Measurements from ENCODE around the gene P3H4.
A peak's percentile ranks its signal among the peaks of the same experiment; 100 is the strongest.

P3H4 gene

DNA sequence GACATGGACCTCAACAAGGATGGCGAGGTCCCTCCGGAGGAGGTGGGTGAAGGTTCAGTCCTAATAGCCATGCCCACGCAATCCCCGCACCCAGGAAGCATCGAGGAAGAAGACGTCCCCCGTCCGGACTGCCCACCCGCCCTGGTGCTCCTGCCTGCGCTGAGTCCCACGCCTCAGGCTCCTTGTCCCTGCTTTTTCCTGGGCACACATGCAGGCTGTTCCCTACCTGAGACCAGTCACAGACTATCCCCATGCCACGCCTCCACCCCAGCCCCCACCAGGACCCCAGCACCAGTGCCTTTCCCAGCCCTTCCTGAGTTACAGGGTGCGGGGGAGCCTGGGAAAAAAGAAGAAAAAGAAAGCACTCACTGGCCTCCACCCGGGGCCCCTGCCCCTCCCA is 10.0 kb upstream of the P3H4 start:
- DNase-seq (ENCODE audit: low spot score), result no peak

DNA sequence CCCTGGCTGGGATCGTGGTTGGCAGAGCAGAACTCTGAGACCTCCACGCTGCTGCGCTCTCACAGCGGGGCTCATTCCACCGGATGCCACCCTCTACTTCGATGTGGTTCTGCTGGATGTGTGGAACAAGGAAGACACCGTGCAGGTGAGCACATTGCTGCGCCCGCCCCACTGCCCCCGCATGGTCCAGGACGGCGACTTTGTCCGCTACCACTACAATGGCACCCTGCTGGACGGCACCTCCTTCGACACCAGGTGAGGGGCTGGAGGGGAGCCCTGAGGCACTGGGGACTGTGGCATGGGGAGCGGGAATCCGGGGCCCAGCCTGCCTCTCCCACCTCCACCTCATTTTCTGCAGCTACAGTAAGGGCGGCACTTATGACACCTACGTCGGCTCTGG is 6.3 kb upstream of the P3H4 start:
- no peak for DNase-seq (ENCODE audit: low spot score)

DNA sequence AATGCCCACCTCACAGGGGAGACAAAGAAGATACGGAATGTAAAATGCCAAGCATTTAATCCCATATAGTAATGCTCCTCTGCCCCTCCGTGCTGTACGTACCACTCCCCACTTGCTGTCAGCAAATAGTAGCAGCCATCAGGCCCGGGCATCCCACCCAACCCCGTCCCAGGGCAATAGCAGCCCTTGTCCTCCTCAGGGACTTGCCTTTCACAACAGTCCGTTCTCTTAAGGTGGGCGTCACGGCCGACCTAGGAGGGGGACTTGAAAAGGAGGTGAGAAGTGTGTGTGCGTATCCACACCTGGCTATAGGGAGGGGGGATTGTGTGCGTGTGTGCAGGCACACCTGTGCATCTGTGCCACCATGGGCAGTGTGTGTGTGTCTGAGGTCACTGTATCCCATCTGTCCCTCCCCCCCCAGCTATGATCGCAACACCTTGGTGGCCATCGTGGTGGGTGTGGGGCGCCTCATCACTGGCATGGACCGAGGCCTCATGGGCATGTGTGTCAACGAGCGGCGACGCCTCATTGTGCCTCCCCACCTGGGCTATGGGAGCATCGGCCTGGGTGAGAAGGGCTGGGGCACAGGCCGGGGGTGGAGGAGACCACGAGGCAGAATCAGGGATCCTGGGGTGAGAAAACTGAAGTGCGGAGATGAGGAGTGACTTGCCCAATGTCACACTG is 5.0 kb upstream of the P3H4 start:
- DNase-seq (ENCODE audit: low spot score), result no peak

DNA sequence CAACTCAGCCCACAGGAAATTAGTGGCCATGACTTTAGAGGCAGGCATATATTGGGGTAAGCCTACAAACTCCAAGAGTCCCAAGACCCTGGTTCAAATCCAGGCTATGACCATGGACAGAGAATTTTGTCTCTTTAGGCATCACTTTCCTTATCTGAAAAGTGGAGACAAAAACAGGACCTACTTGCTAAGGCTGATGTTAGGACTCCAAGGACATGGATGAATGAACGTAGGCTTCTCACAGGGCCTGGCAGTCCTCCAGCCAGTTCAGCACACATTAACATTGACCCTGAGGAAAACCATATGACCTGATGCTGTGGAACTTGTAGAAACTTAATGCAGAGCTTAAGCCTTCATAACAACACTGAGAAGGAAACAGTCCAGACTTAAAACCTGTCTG is 2.4 kb upstream of the P3H4 start:
- DNase-seq (ENCODE audit: low spot score), result no peak

DNA sequence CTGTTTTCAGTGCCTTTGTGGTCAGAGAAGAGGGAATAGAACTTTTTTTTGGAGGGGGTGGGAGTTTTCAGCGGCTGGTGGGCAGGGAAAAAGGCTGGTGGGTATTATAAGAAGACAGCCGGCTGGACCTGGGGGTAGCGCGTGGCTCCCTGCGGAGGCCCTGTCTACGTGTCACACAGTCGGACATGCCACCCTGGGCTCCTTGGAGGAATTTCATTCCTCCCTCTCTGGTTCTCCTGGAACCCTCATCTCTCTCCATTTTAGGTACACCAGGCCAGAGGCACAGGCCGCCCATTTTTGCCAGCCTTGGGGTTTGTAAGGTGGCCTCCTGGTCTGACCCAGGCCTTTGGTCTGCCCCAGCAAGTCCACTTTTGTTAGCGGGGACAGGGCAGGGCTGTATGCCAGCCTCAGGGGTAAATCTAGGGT is 2.0 kb upstream of the P3H4 start:
- no peak for DNase-seq (ENCODE audit: low spot score)

- DNase-seq (ENCODE audit: low spot score), result peak; percentile 42
Observed at GRCh38 chr17:41813152-41813680, 1.5 kb upstream of the P3H4 start.

GRCh38 chr17:41812381-41813151 is 817 bp upstream of the P3H4 start, which contains the start of gene FKBP10:
Gene FKBP10, plus strand, starts transcription at chr17:41813004. Its CDS starts 31 bp downstream, at chr17:41813035.
- DNase-seq (ENCODE audit: low spot score), result peak; percentile 97

DNA sequence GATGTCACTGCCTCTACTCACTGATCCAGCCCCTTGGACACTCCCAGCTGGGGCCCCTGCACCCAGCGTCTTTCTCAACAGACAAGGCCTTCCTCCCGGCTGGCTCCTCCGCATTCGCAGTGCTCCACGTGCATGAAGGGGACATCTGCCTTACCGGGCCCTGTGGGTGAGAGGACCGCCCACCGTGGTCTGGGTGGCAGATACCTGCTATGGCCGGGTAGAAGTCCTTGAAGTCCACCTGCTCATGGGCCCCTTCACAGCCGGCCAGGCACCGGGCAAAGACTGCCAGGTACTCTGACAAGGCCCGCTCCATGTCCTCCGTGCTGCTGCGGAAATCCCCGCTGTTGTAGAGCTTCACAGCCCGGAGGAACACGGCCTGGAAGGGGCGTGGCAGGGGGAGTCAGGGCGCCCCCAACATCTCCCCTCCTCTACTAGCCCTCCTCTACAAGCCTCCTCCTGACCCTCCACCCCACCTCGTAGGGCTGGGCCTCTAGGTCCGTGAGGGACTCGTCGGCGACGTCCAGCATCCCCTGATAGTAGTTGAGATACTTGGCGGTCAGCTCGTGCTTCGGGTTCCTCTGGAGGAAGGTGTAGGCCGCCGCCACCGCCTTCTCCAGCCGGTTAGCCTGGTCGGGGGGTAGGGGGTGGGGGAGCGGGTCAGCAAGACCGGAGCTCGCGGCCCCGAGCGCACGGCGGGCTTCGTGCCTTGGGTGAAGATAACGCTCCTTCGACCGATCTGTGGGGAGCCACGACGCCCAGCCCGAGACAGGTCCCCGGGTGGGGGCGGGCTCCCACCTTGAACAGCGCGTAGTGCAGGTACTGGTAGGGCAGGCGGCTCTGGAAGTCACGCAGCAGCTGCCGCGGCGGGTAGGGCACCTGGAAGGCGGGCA is 845 bp downstream of the P3H4 start:
- peak; percentile 31 for DNase-seq (ENCODE audit: low spot score)

DNA sequence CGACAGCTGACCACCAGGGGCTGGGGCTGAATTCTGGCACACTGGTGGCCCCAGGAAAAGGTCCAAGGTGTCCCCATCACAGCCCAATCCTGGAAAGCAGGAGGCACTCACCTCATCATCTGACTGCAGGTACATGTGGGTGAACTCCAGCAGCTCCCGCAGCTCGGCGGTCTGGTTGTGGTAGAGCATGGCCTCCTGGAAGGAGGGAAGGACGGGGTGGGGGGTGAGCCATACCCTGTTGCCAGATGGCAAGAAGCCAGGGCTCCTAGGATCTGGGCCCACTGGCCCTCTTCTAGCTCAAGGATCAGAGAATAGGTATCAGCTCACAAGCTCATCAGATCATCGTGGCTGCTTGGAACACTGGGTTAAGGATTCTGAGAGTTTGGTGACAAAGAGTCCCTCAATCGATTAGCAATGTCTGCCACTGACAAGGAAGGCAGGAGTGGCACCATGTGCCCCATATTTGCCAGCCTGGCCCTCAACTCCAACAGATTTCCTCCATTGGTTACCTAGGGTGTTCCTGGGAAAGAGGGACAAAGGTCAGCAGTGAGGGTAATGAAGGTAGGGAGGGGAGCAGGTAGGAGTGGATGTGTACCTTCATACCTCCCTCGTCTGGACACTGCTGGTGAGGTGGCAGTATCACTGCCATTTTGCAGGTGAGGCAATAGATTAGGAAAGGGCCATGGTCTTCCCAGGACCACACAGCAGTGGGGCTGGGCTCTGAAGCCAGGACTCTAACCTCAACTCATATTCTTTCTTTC is 4.9 kb downstream of the P3H4 start:
- DNase-seq (ENCODE audit: low spot score), result no peak

GRCh38 chr17:41803049-41804020 is 8.4 kb downstream of the P3H4 start:
- DNase-seq (ENCODE audit: low spot score), result no peak

DNA sequence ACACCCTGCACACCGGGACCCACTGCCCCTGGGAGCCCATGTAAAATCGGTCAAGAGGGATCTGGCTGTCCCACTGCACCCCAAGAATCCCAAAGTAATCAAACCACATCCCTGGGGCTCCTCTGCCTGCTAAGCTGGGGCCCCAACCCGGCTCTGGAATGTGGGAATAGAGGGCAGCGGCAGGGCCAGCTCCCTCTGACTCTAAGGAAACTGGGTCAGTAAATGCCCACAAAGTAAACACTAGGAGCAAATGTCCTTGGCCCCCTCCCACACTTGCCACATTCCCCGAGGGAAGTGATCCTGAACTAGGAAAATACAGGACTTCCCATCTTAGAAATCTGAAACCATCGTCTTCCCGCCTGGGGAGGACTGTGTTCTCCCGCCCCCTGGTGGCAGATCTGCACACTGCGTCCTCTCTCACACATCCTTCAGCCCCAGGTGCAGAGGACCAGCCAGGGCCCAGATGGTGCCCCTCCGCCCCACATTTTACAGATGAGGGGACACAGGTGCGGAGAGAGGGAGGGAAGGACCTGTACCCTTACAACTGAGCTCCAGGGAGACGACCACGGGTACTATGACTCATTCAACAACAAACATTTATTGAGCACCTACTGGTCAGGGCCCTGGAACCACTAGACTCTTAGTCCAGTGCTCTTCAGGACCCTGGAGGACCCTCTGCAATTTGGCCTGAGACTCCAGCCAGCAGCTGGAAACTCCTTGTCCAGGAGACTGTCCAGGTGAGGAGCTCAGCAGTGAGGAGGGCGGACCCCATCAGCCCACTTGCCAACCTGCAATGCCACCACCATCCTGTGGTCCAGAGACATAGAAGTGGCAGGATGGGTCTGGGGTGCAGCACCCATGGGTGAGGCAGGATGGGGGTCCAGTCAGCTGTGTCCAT is 10.1 kb downstream of the P3H4 start:
- DNase-seq (ENCODE audit: low spot score), result peak; percentile 84

- no peak for DNase-seq (ENCODE audit: low spot score)
Observed at GRCh38 chr17:41800601-41801373, 11.0 kb downstream of the P3H4 start.

DNA sequence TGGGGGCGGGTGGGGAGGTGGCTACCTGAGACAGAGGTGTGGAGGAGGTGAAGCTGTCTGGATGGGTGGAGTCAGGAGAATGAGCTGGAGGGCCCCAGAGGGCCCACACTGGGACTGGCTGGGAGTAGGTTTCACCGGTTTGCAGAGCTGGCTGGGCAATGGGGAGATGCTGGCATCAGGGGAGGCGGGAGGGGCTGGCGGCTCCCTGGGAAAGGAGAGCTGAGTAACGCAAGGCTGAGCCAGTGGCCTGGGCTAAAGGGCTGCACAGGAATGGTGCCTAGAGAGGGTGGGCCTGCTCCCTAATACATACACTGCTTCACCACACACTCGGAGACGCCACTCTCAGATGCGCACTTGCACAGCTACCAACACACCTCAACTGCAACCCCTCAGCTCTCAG is 12.4 kb downstream of the P3H4 start:
- no peak for DNase-seq (ENCODE audit: low spot score)

GRCh38 chr17:41797377-41797776 is 14.4 kb downstream of the P3H4 start:
- no peak for DNase-seq (ENCODE audit: low spot score)

DNA sequence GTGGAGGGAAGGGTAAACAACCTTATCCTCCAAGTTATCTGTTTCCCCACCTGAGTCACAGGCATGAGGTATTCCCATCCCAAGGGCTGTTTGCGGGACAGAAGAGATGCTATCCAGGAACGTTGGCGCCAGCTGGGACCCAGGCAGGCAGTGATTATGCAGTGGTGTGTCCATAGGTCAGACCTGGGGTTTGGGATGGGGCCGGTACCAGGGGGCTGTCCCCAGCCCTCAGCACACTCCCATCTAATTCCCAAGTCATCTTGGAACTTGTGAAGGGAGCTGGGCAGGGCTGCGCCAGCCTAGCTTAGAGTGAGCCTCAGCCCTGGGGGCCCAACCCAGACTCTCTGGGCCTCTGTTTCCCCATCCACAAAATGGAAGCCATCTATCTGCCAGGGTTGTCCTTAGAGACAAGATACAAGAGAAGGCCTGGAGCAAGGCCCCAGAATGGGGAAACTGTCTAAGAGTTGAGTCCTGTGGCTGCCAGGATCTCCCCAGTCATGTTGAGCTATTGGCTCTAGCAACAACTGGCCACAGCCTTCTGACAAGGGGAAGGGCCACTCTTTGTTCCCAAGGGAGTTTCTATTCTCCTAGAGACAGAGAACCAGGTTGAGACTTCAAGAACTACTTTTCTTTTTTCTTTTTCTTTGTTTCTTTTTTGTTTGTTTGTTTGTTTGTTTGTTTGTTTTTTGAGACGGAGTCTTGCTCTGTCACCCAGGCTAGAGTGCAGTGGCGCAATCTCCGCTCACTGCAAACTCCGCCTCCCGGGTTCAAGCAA is 15.4 kb downstream of the P3H4 start:
- no peak for DNase-seq (ENCODE audit: low spot score)

DNA sequence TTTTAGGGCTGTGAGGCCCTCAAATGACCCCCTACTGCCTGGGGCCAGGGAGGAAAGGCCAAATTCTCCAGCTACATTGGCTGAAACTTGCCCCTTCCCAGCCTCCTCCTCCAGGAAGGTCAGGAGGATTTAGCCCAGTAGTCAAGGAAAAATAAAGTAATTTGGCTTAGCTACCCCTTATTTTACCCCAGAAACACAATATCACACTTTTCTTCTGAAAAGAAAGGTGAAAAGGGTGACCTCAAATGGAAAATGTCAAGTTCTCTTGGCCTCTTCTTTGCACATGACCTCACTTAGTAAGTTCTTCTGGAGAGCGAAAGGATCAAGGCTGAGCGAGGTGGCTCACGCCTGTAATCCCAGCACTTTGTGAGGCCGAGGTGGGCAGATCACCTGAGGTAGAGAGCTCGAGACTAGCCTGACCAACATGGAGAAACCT is 17.2 kb downstream of the P3H4 start:
- DNase-seq (ENCODE audit: low spot score), result no peak

GRCh38 chr17:41793784-41794539 is 17.8 kb downstream of the P3H4 start:
- peak; percentile 41 for DNase-seq (ENCODE audit: low spot score)
